NCI-H2227 (cell line): ENCODE data around the gene PIGC.

Experiments used
- DNase-seq: peaks from one replicate; lab custom pipeline; 2025; ENCODE audit not compliant: unreplicated experiment; lab: John Stamatoyannopoulos, UW

Gene PIGC

GRCh38 chr1:172443666-172444453 is at the start of gene PIGC:
Gene PIGC (minus strand): TSS chr1:172444069. CDS start chr1:172442622, 1,447 bp downstream.
- DNase-seq = peak; percentile 93

DNA sequence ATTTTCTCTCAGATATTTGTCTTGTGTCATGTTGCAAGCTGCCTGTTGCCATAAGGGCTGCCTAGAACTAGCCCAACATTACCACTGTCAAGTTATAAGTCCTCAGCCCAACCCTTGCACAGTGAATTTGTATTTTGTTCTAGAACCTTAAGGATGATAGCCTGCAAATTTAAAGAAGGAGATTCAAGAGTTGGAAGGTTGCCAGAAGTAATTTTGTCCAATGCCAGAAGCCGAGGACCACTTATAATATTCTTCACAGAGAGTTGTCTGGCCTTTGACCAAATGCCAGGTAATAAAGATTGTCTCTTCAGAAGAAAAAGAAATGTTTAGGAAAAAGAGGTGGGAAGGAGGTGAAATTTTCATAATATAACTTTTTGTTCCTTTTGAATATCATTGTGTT is 48.6 kb upstream of the PIGC start:
- DNase-seq = no peak

DNA sequence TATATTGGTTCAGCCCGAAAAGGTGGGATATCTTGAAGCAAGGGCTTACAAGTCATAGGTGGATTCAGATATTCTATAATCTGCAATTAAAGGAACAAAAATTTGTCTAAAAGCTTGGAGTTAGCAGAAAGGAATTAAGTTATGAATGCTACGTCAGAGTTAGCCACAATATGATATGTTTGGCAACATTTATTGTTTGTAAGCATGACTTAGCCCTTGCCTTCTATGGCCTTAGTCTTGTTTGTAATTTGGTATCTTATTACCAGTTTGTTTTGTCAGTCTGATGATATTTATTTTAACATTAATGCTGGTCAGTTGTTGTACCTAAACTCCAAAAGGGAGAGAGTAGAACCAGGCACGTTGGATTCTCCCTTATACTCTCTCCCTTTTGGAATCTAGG is 46.0 kb upstream of the PIGC start:
- no peak for DNase-seq

DNA sequence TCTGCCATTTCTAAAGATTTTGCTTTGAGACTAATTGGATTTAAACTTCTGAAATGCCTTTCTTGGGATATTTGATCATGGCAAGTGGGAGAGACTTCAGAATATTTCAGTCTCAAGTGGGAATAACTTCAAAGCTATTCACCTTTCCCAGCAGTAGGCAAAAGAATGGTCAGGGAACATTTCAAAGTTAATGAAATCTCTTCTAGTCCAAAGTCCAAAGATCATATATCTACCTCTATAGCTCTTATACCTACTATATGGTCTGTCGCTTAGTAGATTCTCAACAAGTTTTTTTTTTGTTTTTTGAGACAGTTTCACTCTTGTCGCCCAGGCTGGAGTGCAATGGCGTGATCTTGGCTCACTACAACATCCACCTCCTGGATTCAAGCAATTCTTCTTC is 44.5 kb upstream of the PIGC start:
- DNase-seq = no peak

- DNase-seq = no peak
Measured at GRCh38 chr1:172487550-172487949, 43.7 kb upstream of the PIGC start.

DNA sequence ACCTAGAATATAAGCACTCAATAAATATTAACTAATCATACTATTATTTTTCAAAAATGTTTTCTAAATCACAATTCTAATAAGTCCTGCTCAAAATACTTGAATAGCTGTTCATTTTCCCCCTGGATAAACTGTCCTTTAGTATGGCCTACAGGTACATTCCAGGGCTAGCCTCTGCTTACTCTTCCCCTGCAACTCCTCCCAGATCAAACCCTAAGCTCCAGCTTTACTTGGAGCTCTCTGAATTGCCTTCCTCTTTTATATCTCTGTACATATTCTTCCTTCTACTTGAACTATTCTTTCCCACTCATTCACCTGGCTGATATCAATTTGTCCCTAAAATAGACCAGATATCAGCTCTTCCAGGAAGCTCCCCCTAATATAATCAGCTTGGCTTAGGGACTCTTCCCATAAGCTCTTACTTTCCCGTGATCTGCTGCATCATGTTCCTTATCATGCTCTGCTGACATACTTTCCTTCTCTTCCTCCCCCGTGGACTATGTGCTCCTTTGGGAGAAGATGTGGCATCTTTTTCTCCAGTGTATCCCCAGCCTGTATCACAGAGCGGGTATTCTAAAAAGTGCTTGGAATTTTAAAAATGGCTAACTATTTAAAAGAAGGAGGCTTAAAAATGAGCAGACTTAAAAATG is 43.1 kb upstream of the PIGC start:
- DNase-seq = no peak

GRCh38 chr1:172485626-172486025 is 41.8 kb upstream of the PIGC start:
- no peak for DNase-seq

- DNase-seq = no peak
Measured at GRCh38 chr1:172484252-172484651, 40.4 kb upstream of the PIGC start.

DNA sequence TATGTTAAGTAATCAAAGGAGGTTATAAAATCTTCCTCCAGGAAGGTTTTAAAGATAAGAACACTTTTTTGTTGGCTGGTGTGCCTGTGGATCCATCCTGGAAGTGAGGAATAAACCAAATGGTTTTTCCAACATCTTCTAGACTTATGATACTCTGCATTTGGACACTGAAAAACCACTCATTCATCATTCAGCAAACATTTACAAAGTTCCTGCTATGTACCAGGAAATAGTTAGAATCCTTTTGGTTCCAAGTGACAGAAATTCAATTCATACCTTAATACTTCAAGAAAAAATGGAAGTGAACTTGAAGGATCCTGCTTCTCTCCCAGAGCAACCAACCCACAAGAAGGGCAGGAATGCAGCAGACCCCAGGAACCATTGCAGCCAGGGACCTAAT is 39.6 kb upstream of the PIGC start:
- DNase-seq = no peak

DNA sequence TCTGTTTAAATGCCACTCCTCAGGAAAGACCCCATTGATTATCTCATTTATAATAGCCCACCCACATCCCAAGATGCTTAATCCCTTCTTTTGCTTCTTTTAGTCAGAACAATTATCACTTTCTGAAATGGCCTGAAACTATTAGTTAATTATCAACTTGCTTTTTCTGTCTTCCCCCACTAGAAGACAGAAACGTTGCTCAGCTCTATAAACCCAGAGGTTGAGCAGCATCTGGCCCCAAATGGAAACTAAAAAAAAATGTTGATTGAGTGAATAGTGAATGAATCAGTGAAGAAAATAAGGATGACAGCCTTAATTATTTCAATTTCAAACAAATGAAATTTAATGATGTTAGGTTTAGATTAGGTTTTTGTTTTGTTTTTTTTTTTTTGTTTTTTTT is 38.2 kb upstream of the PIGC start:
- no peak for DNase-seq

DNA sequence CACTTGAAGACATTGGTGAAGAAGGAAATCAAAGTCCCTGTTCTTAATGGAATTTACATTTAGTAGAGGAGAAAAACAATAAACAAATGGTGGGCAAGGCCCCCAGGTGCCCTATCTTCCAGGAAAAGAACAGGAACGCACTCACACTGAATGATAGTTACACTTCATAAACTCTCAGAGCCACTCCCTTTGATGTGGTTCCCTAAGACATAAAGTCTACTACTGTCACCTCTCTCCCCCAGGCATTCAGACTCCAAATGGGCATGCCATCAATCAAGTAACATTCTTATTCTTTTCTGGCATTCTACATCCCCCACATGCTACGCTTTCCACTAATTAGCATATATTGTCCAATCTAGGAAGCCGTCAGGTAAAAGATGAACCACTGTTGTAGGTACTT is 36.6 kb upstream of the PIGC start:
- DNase-seq = no peak

DNA sequence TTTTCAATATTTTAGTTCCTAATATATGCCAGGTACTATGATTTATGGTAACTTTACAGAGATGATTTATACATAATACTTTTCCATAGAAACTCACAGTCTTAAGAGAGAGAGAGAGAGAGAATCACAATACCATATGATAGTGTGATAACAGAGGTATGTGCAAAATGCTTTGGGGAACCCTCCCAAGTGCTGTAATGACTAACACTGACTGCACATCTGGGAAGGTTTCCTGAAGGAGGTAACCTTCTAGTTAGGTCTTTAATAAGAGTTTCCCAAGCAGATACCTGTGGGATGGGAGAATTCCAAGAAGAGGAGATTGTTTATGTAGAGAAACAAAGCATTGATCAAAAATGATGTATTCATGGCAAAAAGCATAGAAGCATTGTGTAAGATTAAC is 34.6 kb upstream of the PIGC start:
- no peak for DNase-seq

DNA sequence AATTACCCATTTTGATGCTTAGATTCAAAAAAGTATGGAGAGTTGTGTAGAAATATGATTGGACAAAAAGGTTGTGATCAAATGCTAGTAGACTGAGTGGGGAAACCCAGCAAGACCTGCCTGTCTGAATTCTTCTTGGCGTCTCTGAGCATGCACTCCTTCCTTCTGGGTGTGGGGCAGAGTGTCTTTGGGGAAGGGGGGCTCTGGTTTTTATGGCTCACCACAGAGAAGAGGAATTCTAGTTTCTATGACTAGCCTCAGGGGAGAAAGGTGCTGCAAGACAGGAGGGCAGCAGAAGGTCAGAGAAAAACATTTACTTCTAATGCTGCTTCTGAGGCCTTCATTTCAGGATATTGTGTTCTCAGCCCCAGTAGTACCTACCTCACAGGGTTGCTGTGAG is 33.9 kb upstream of the PIGC start:
- no peak for DNase-seq

- no peak for DNase-seq
Measured at GRCh38 chr1:172477216-172477615, 33.3 kb upstream of the PIGC start.

DNA sequence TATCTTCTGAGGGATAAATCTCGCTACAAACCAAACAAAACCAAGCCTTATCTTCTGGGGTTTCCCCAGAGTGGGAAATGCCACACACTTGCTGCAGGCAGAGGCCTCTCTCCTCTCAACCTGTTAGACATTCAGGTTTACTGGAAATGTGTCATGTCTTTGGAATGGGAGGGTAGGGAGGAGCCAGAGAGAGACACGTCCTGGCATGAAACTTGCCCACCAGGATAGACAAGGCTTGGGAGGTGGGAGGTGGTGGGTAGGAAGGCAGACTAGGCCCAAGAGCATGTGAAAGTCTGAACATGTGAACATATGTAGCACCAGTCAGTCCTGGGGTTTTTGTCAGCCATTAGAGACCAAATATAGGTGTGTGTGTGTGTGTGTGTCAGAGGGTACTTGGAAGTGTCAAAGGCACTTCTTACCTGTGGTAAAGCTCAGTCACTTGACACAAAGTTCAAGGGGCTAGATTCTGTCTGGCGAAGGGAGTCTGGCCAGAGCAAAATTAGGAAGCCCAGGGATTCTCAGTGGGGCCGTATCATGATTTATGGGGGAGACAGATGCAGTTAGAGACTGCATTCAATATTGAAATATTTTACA is 32.4 kb upstream of the PIGC start:
- DNase-seq = no peak

DNA sequence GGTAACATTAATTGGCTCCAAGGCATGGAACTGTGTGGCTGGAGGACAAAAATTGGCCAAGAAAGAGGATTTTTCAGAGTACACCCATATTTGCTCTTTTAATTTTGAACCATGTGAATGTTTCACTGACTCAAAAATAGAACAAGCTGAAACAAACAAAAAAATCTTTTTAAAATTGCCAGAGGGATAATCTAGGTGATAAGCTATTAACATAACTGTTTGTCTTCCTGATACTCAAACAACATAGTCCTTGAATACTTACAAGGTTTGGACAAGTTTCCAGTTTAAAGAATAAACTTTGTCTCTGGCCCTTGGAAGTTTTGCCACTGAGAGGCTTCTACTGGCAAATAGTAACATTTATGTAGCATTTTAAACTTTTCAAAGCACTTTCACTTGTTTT is 30.0 kb upstream of the PIGC start:
- DNase-seq = no peak

GRCh38 chr1:172473302-172473701 is 29.4 kb upstream of the PIGC start:
- DNase-seq = no peak

DNA sequence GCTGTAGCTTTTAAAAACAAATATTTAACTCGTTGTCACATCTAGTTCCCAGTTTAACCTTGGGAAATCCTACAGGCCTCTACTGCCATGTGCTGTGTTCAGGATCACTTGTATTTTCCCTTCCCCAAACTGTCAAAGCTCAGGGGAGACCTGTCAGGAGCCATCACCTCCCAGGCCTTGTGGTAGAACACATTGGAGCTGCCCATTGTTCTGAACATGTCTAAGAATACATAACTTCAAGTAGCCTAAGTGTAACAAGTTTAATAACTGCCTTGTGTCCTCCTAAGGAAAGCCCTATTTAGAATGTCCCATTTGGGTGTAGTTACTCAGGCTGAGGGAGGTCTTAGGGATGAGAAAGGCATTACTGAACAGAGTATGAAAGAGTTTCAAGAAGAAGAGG is 28.6 kb upstream of the PIGC start:
- no peak for DNase-seq

- DNase-seq = no peak
Measured at GRCh38 chr1:172471666-172472065, 27.8 kb upstream of the PIGC start.

DNA sequence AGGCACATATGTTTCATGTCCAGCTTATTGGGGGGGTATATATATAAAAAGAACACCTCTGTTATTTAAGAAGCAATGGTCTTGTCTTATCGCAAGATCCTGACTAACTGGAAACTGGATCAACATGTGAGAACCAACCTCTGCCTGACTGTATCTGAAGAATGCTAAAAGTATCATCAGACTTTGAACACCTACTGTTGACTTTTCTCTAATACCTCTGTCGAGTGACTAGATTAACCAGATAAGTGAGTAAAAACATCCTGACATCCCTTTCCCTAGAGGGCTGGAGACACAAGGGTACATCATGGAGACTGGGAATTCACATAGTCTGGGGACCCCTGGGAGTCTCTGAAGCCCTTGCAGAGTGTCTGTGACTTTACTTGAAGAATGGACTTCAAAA is 26.3 kb upstream of the PIGC start:
- DNase-seq = no peak

- no peak for DNase-seq
Measured at GRCh38 chr1:172469717-172470116, 25.8 kb upstream of the PIGC start.

GRCh38 chr1:172468296-172468695 is 24.4 kb upstream of the PIGC start:
- DNase-seq = no peak
